Measurements from ENCODE around the gene CDK14. TPM values are rescaled to one million over a fixed set of nuclear protein-coding genes. Genes with fewer than 3 reads are reported as not detected.

CDK14 gene
- total and polyA plus RNA-seq, 4 donors: 4.2 to 12.4 (median 7.4) TPM

DNA sequence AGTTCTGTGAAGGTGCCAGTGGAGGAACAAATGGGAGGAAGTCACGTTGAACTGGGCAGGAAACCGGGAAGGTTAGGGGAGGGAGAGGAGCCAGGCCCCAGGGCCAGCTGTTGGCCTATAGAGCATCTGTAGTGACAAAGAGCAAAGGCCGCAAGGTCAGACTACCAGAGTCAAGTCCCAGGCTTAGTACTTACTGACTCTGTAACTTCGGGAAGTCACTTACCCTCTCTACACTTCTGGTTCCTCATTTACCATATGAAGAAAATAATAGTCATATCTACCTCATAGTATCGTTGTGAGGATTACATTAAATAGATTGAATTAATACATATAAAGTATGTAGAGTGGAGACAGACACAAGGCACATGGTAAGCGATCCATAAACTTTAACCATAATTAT, 566.3 kb downstream of the CDK14 start:
- Histone ChIP-seq H3K36me3 (ENCODE audit: control insufficient read depth in 4 of 4, insufficient read depth in 3 of 4, low read depth in 1 of 4, low read length in 3 of 4) (peaks cover 0 to 2% (median 0%) of the 10 kb centered on the region in 4 donors), H3K4me3 (ENCODE audit: low read depth in 1 of 3, low read length in 3 of 3) (no peak overlapping the region), H3K9me3 (ENCODE audit: control insufficient read depth in 4 of 4, low read length in 3 of 4) (no peaks in the 10 kb centered on the region), H3K27ac (ENCODE audit: low read depth in 1 of 2, low read length in 2 of 2) (no peak overlapping the region), H3K4me1 (ENCODE audit: control insufficient read depth in 4 of 4, insufficient read depth in 4 of 4, low read length in 3 of 4) (no peaks in the 10 kb centered on the region), H3K9ac (ENCODE audit: low read depth in 1 of 2, low read length in 2 of 2) (no peak overlapping the region), H3K27me3 (ENCODE audit: control insufficient read depth in 4 of 4, insufficient read depth in 4 of 4, low read length in 3 of 4) (no peaks in the 10 kb centered on the region)
- no peak for DNase-seq (ENCODE audit: low spot score)
- no peak for TF ChIP-seq TAF1 (conservative IDR thresholded peaks at IDR 0.05)
- no peak for TF ChIP-seq SP1 (IDR thresholded peaks at IDR 0.05)
- no peak for TF ChIP-seq GABPA (IDR thresholded peaks at IDR 0.05 in 1 of 2, conservative IDR thresholded peaks at IDR 0.05 in 1 of 2)
- TF ChIP-seq, protein P1, sequence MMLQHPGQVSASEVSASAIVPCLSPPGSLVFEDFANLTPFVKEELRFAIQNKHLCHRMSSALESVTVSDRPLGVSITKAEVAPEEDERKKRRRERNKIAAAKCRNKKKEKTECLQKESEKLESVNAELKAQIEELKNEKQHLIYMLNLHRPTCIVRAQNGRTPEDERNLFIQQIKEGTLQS (IDR thresholded peaks at IDR 0.05): no peak
- TF ChIP-seq NR2F2 (IDR thresholded peaks at IDR 0.05): no peak
- TF ChIP-seq, protein P2, sequence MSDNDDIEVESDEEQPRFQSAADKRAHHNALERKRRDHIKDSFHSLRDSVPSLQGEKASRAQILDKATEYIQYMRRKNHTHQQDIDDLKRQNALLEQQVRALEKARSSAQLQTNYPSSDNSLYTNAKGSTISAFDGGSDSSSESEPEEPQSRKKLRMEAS (IDR thresholded peaks at IDR 0.05): no peak
- no peak for TF ChIP-seq FOXA1 (IDR thresholded peaks at IDR 0.05)
- TF ChIP-seq RXRA (IDR thresholded peaks at IDR 0.05): no peak
- WGBS: 67% methylated on average over 6 of the region's 6 CpGs

DNA sequence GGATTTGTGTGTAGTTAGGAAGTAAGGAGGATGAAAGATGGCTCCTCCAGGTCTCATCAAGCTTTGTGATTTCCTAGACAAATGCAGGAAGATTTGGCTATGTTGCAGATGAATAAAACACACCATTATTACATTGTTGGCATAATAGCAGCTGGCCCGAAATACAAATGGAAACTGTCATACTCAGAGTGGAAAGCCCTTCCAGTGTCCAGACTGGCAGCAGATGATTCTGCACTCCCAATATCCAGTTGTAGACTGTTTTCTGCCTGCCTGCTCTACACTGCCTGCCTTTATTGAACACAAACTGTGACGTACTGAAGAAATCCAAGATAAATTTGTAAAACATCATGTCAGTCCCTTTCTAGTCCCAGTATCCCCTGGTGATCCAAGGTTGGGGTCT, 568.4 kb downstream of the CDK14 start:
- Histone ChIP-seq H3K4me1 (ENCODE audit: control insufficient read depth in 4 of 4, insufficient read depth in 4 of 4, low read length in 3 of 4) (no peaks in the 10 kb centered on the region), H3K9me3 (ENCODE audit: control insufficient read depth in 4 of 4, low read length in 3 of 4) (no peaks in the 10 kb centered on the region), H3K27ac (ENCODE audit: low read depth in 1 of 2, low read length in 2 of 2) (no peak overlapping the region), H3K27me3 (ENCODE audit: control insufficient read depth in 4 of 4, insufficient read depth in 4 of 4, low read length in 3 of 4) (no peaks in the 10 kb centered on the region), H3K9ac (ENCODE audit: low read depth in 1 of 2, low read length in 2 of 2) (no peak overlapping the region), H3K36me3 (ENCODE audit: control insufficient read depth in 4 of 4, insufficient read depth in 3 of 4, low read depth in 1 of 4, low read length in 3 of 4) (peaks cover 0 to 2% (median 0%) of the 10 kb centered on the region in 4 donors), H3K4me3 (ENCODE audit: low read depth in 1 of 3, low read length in 3 of 3) (no peak overlapping the region)
- WGBS: 95% methylated on average over 2 of the region's 2 CpGs
- TF ChIP-seq SP1 (IDR thresholded peaks at IDR 0.05) (no peak), CTCF (IDR thresholded peaks at IDR 0.05; ENCODE audit: low read depth, low read length, missing input control) (no peak), GABPA (IDR thresholded peaks at IDR 0.05 in 1 of 2, conservative IDR thresholded peaks at IDR 0.05 in 1 of 2) (no peak), HNF4G (IDR thresholded peaks at IDR 0.05) (no peak)
- TF ChIP-seq, protein P1 (IDR thresholded peaks at IDR 0.05): no peak
- DNase-seq (ENCODE audit: low spot score): no peak

GRCh38 chr7:91165006-91165845, 569.1 kb downstream of the CDK14 start:
- Histone ChIP-seq H3K36me3 (ENCODE audit: control insufficient read depth in 4 of 4, insufficient read depth in 3 of 4, low read depth in 1 of 4, low read length in 3 of 4) (peaks cover 0 to 2% (median 0%) of the 10 kb centered on the region in 4 donors), H3K9me3 (ENCODE audit: control insufficient read depth in 4 of 4, low read length in 3 of 4) (no peaks in the 10 kb centered on the region), H3K27ac (ENCODE audit: low read depth in 1 of 2, low read length in 2 of 2) (no peak overlapping the region), H3K4me1 (ENCODE audit: control insufficient read depth in 4 of 4, insufficient read depth in 4 of 4, low read length in 3 of 4) (no peaks in the 10 kb centered on the region), H3K9ac (ENCODE audit: low read depth in 1 of 2, low read length in 2 of 2) (no peak overlapping the region), H3K27me3 (ENCODE audit: control insufficient read depth in 4 of 4, insufficient read depth in 4 of 4, low read length in 3 of 4) (no peaks in the 10 kb centered on the region), H3K4me3 (ENCODE audit: low read depth in 1 of 3, low read length in 3 of 3) (no peak overlapping the region)
- no peak for TF ChIP-seq HNF4A (conservative IDR thresholded peaks at IDR 0.05)
- no peak for TF ChIP-seq CTCF (IDR thresholded peaks at IDR 0.05; ENCODE audit: low read depth, low read length, missing input control)
- no peak for TF ChIP-seq NR2F2 (IDR thresholded peaks at IDR 0.05)
- no peak for TF ChIP-seq FOXA2 (IDR thresholded peaks at IDR 0.05)
- DNase-seq (ENCODE audit: low spot score): no peak
- 80% methylated on average over 9 of the region's 9 CpGs for WGBS
